Lung (tissue), 12 donors: ENCODE results near the gene VARS2. TPM values are rescaled to one million over a fixed set of nuclear protein-coding genes. Genes with fewer than 3 reads are reported as not detected.
A peak's percentile ranks its signal among the peaks of the same experiment; 100 is the strongest.

ENCODE experiments used
- ATAC-seq: fragments of 200-7000 bp; cut with Tn5 transposase; one replicate; pipeline ENCODE4 v1.9.1; 2020; ENCODE audit warnings: moderate number of reproducible peaks; ENCODE audit not compliant: insufficient read depth, low FRiP score
- DNase-seq, 3 donors: peaks; one replicate each; pipeline ENCODE4 v3.0.0-alpha.2; 2013 to 2017
- H3K27ac ChIP-seq, 2 donors: one replicate each; pipeline ENCODE4 v1.5.1; 2013; ENCODE audit warnings: mild to moderate bottlenecking in 2 of 2, moderate library complexity in 2 of 2, control low read depth in 1 of 2, inconsistent platforms in 1 of 2, low read depth in 1 of 2, low read length in 1 of 2
- H3K27me3 ChIP-seq, 3 donors: one replicate each; pipeline ENCODE4 v1.5.1; 2013; ENCODE audit warnings: low read length in 2 of 3; ENCODE audit not compliant: control insufficient read depth in 3 of 3, insufficient read depth in 3 of 3
- H3K36me3 ChIP-seq, 4 donors: one replicate each; pipeline ENCODE4 v1.5.1; 2013; ENCODE audit warnings: low read length in 4 of 4, mild to moderate bottlenecking in 1 of 4, moderate library complexity in 1 of 4; ENCODE audit not compliant: control insufficient read depth in 4 of 4, insufficient read depth in 4 of 4
- H3K4me1 ChIP-seq, 5 donors: one replicate each; pipeline ENCODE4 v1.5.1; 2013; ENCODE audit warnings: low read length in 5 of 5, mild to moderate bottlenecking in 2 of 5, moderate library complexity in 1 of 5; ENCODE audit not compliant: control insufficient read depth in 5 of 5, insufficient read depth in 5 of 5
- H3K4me3 ChIP-seq: one replicate; pipeline ENCODE4 v1.5.1; 2013; ENCODE audit warnings: mild to moderate bottlenecking, control low read depth, moderate library complexity
- H3K9ac ChIP-seq, 2 donors: one replicate each; pipeline ENCODE4 v1.5.1; 2013; ENCODE audit warnings: low read length in 2 of 2, control low read depth in 1 of 2; ENCODE audit not compliant: insufficient read depth in 1 of 2
- H3K9me3 ChIP-seq, 4 donors: one replicate each; pipeline ENCODE4 v1.5.1; 2013; ENCODE audit warnings: low read length in 3 of 4, mild to moderate bottlenecking in 1 of 4, moderate library complexity in 1 of 4; ENCODE audit not compliant: control insufficient read depth in 4 of 4, insufficient read depth in 3 of 4
- WGBS, 2 donors: extraction: QIAGEN DNeasy Blood & Tissue Kit; methylation state at CpG; one replicate each; pipeline ENCODE4 v1.1.7; 2013; 5-methylcytosine and 5-hydroxymethylcytosine counted together
- polyA plus RNA-seq, 2 donors: library from polyadenylated mRNA; stranded (reverse); fragments of 200-250 nt; gene quantifications; one replicate each; pipeline ENCODE4 v1.2.1, GENCODE V29; 2013
- total RNA-seq, 2 donors: library from RNA; depleted of rRNA in 1 of 2; stranded (reverse); fragments of >200 nt in 1 of 2; gene quantifications; one replicate each; pipeline ENCODE4 v1.2.1, GENCODE V29; 2014 to 2021
- TF ChIP-seq, protein P1 (sequence below): IDR thresholded peaks from 2 replicates; pipeline ENCODE4 v1.5.1; 2012; ENCODE audit warnings: mild to moderate bottlenecking; ENCODE audit errors: control extremely low read depth, extremely low read depth
- donor health status: control.
- donor health status: control.
- donor health status: Bipolar disorder and iron deficiency.
- donor health status: healthy.
- donor health status: DM: yes; HTN: yes; CAD: no.

Gene VARS2
- total and polyA plus RNA-seq, 4 donors = 17.4 to 38.4 (median 25.5) TPM

DNA sequence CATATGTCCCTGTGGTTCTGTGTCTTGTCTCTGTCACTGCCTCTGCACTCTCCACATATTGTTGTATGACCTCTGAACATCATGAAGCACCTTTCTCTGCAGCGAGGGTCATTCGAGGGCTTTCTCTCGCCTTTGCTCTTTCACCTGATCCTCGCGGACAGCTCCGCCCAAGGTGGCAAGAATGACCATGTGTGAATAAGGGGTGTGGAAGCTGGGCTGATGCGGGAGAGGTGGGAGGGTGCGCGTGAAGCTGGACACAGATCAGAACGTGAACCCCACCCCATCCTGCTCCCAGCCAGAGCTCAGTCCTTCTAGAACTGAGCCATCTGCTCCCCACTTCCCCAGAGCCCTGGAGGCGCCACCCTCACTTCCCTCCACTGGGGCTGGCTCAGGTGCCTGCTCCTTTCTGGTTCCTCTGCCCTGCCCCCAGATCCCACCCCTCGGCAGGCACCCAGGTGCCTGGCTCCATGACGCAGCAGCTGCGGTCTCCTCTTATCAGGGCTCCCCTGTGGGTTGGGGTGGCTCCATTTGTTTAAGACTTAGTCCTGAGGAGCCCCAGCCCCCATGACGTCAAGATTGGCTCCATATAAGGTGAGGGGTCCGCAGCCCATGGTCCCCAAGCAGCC is 26.4 kb downstream of the VARS2 start, which contains the start of gene MUCL3:
Gene MUCL3 (plus strand): TSS at position 613 of the 626 bp plus-strand sequence. CDS start 27 bp downstream, outside the sequence.
- DNase-seq (no peak), ATAC-seq (no peak)
- 78 to 80% methylated on average over 15 to 16 of the region's 16 CpGs for WGBS, 2 donors
- Histone ChIP-seq H3K4me1 (peaks cover 0 to 14% (median 0%) of the 10 kb centered on the region in 5 donors), H3K36me3 (no peaks in the 10 kb centered on the region), H3K4me3 (no peak within 1 kb of the TSS), H3K9me3 (no peaks in the 10 kb centered on the region), H3K9ac (no peak within 1 kb of the TSS), H3K27me3 (no peaks in the 10 kb centered on the region), H3K27ac (no peak within 1 kb of the TSS)
- TF ChIP-seq, protein P1, sequence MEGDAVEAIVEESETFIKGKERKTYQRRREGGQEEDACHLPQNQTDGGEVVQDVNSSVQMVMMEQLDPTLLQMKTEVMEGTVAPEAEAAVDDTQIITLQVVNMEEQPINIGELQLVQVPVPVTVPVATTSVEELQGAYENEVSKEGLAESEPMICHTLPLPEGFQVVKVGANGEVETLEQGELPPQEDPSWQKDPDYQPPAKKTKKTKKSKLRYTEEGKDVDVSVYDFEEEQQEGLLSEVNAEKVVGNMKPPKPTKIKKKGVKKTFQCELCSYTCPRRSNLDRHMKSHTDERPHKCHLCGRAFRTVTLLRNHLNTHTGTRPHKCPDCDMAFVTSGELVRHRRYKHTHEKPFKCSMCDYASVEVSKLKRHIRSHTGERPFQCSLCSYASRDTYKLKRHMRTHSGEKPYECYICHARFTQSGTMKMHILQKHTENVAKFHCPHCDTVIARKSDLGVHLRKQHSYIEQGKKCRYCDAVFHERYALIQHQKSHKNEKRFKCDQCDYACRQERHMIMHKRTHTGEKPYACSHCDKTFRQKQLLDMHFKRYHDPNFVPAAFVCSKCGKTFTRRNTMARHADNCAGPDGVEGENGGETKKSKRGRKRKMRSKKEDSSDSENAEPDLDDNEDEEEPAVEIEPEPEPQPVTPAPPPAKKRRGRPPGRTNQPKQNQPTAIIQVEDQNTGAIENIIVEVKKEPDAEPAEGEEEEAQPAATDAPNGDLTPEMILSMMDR = no peak

DNA sequence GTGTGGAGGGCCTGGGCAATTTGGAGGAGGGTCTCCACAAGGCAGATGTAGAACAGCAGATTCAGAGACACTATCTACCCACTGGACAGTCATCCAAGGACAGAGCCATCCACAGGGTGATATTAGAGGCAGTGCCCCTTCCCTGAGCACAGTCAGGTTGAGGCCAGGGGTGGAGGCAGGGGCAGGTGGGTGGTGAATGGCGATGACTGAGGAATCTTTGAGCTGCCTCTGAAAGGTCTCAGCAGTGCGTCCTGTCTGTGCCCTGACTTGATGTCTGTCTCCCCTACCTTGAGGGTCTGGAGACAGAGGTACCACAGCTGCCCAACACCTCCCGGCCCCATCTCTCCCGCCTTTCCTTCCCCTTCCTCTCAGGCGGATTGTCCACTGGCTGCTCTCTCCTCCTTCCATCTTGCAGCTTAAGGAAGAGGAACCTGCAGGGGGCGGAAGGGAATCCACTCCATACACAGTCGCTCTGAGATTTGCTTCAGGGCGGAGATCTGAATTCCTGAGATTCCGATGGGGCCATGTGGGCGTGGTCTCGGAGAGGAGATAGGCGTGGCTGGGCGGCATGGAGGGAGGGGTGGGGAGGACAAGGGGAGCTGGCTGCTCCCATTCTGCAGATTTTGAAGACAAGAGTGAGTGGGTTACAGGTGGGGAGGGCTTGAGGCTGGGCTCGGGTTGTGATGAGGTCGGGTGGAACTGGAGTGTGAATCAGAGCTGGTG is 28.5 kb downstream of the VARS2 start:
- TF ChIP-seq, protein P1 = no peak
- Histone ChIP-seq H3K9me3 (no peaks in the 10 kb centered on the region), H3K36me3 (no peaks in the 10 kb centered on the region), H3K9ac (no peak overlapping the region), H3K4me1 (peaks cover 0 to 14% (median 0%) of the 10 kb centered on the region in 5 donors), H3K4me3 (no peak overlapping the region), H3K27me3 (no peaks in the 10 kb centered on the region), H3K27ac (peak overlapping the region in 1 of 2 donors; percentile 32)
- DNase-seq (peak; percentile 74 to 82 (median 80)), ATAC-seq (peak; percentile 82)
- 14% methylated on average over 15 of the region's 15 CpGs for WGBS, 2 donors

DNA sequence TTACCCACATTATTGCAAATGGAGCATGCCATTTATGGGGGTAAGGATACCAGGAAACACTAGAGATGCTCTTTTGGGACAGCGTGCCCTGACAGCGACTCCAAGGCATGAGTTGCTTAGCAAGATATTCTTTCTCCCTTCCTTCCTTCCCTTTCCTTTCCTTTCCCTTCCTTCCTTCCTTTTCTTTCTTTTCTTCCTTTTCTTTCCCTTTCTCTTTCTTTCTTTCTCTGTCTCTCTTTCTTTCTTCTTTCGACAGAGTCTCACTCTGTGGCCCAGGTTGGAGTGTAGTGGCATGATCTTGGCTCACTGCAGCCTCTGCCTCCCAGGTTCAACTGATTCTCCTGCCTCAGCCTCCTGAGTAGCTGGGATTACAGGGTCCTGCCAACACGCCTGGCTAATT is 30.0 kb downstream of the VARS2 start:
- TF ChIP-seq, protein P1 = no peak
- no peak overlapping the region for H3K9ac ChIP-seq
- 93 to 96% methylated on average over 4 of the region's 4 CpGs for WGBS, 2 donors
- H3K4me3 ChIP-seq = no peak overlapping the region
- ATAC-seq (no peak), DNase-seq (no peak)
- no peak overlapping the region for H3K27ac ChIP-seq
- H3K4me1 ChIP-seq = peaks cover 0 to 7% (median 0%) of the 10 kb centered on the region in 5 donors
- no peaks in the 10 kb centered on the region for H3K9me3 ChIP-seq
- H3K27me3 ChIP-seq = no peaks in the 10 kb centered on the region
- no peaks in the 10 kb centered on the region for H3K36me3 ChIP-seq
